Measurements from ENCODE around the gene PYGM. TPM values are rescaled to one million over a fixed set of nuclear protein-coding genes. Genes with fewer than 3 reads are reported as not detected.

The PYGM gene
- total RNA-seq, 3 donors from 2014 or later: 1.3 to 4.5 (median 3.4) TPM

DNA sequence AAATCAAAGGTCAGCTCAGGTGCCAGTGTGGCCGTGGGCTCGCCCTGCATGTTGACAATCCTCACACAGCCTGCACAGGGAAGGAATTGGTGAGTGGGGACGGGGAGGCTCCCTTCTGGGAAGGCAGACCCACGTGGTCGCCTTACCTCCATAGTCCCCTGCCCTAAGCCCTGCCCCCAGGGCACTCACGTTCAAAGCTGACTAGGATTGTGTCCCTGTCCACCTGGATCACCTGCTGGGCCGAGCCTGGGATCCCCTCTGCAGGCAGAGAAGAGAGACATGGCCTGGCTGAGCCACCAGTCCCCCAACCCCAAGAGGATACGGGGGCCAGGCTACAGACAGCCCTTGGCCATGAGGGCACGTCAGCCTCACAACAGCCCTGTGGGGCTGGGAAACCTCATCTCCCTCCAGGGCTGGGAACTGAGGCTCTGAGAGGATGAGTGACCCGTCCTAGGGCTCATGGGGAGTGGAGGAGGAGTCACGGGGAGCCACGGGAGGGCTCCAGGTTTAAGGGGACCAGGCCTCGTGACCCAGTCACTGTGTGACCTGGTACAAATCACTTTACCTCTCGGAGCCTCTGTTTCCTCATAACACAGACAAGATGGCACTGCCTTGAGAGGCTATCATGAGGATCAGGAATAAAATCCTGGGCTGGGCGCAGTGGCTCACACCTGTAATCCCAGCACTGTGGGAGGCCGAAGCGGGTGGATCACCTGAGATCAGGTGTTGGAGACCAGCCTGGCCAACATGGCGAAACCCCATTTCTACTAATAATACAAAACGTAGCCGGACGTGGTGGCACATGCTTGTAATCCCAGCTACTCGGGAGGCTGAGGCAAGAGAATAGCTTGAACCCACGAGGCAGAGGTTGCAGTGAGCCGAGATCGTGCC lies 30.7 kb upstream of the PYGM start:
- Histone ChIP-seq H3K9me3 (no peaks in the 10 kb centered on the region), H3K4me3 (no peak overlapping the region), H3K36me3 (no peaks in the 10 kb centered on the region), H3K4me1 (no peaks in the 10 kb centered on the region), H3K27ac (no peak overlapping the region), H3K27me3 (no peaks in the 10 kb centered on the region)
- intact Hi-C loops (cut with DNase I; ENCODE audit: low total_unique reads): no loop called here
- DNase-seq (ENCODE audit: low spot score in 2 of 2): no peak
- TF ChIP-seq POLR2AphosphoS5 (IDR thresholded peaks at IDR 0.05): no peak
- no peak for TF ChIP-seq POLR2A (IDR thresholded peaks at IDR 0.05)

DNA sequence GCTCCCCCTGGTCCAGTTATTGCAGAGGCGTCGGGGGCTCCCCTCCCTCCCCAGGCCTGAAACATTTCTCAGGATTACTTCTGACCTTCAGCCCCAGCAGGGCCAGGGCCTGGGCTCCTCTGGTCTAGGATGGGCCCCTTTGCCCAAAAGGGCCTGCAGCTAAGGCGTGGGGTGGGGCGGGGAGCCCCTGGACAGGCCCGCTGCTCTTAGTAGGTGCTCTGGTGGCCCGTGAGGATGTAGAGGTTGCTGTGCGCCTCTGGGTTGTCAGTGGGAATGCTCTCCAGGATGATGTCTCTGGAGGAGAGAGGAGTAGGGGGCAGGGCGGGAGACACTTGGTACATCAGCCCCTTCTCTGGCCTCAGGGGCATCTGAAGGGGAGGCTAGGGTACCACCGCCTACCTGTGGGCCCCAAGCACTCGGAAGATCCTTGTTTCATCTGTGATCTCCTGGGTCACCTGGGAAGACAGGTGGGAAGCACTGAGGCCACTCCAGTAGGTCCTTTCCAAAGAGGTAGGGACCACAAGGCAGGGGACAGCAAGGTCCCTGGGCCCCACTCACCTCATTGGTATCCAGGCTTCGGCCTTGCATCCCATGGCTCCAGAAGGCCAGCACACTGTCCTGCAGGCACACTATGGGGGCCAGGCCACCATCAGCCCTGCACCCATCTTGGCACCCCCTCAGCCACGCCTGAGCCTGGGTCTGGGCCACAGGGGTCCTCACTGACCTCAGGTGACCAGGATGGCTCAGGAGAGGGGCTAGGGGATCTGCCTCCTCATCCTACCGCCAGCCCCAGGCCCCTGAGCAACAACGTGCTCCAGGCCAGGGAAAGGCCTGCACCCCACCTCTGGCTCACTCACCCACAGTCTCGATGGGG lies 29.8 kb upstream of the PYGM start:
- no peaks in the 10 kb centered on the region for H3K36me3 ChIP-seq
- no peaks in the 10 kb centered on the region for H3K4me1 ChIP-seq
- H3K27ac ChIP-seq: no peak overlapping the region
- no peaks in the 10 kb centered on the region for H3K9me3 ChIP-seq
- no peak overlapping the region for H3K4me3 ChIP-seq
- TF ChIP-seq POLR2AphosphoS5 (IDR thresholded peaks at IDR 0.05) (no peak), CTCF (IDR thresholded peaks at IDR 0.05) (no peak), POLR2A (IDR thresholded peaks at IDR 0.05) (no peak)
- intact Hi-C loops (cut with DNase I; ENCODE audit: low total_unique reads): no loop called here
- DNase-seq (ENCODE audit: low spot score in 2 of 2): no peak
- H3K27me3 ChIP-seq: no peaks in the 10 kb centered on the region

DNA sequence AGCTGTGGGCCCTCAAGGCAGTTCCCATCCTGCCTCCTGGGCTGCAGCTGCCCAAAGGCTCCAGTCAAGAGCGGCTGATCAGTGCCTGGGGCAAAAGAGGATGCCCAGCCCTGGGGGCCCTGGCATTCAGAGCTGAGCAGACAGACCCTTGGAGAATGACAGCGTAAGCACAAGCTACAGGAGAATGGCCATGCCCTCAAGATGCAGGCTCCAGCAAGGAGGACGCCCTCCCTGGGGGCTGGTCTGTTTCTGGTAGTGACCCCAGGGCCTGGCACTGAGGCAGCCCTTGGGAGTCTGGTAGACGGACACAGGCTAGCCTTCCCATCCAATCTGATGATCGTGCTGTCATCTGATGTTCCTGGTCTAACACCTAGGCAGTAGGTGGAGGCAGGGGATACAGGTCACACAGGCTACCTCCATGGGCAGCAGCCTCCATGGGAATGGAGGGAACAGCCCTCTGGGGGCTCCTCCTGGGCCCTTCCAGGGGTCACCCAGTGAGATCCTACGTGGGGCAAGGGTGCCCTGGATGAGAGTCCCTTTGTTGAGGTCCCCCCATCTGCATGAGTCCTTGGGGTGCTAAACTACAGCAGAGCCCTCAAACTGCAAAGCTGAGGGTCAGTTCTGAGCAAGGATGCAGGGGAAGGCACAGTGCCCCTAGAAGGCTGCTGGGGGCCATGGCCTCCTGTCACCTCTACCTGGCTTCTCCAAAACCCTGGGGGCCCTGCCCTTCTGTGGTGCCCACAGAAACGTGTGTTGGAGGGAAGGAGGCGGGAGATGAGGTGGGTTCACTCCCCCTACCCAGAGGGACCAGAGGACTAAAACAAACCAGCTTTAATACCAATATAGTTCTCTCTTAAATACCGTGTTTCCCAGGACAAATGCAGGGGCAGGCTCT lies 28.8 kb upstream of the PYGM start:
- intact Hi-C loops (cut with DNase I; ENCODE audit: low total_unique reads): no loop called here
- no peaks in the 10 kb centered on the region for H3K27me3 ChIP-seq

GRCh38 chr11:64787526-64788320 lies 27.9 kb upstream of the PYGM start:
- no peaks in the 10 kb centered on the region for H3K36me3 ChIP-seq
- DNase-seq (ENCODE audit: low spot score in 2 of 2): peak in 1 of 2 donors; percentile 58
- no peak overlapping the region for H3K27ac ChIP-seq
- H3K9me3 ChIP-seq: no peaks in the 10 kb centered on the region
- TF ChIP-seq POLR2AphosphoS5 (IDR thresholded peaks at IDR 0.05) (no peak), CTCF (IDR thresholded peaks at IDR 0.05) (peak; percentile 31 to 54 (median 44)), POLR2A (IDR thresholded peaks at IDR 0.05) (no peak)
- H3K4me3 ChIP-seq: no peak overlapping the region
- H3K4me1 ChIP-seq: no peaks in the 10 kb centered on the region
- H3K27me3 ChIP-seq: no peaks in the 10 kb centered on the region
- intact Hi-C loops (cut with DNase I; ENCODE audit: low total_unique reads): no loop called here

More for the DNA sequence above, 28.8 kb upstream of the PYGM start:
- TF ChIP-seq POLR2AphosphoS5 (IDR thresholded peaks at IDR 0.05): no peak
- TF ChIP-seq CTCF (IDR thresholded peaks at IDR 0.05): no peak
- Histone ChIP-seq H3K27ac (no peak overlapping the region), H3K4me1 (no peaks in the 10 kb centered on the region), H3K9me3 (no peaks in the 10 kb centered on the region), H3K4me3 (no peak overlapping the region), H3K36me3 (no peaks in the 10 kb centered on the region)
- DNase-seq (ENCODE audit: low spot score in 2 of 2): no peak
